ENCODE measurements around the gene TMEM63B. TPM values are rescaled to one million over a fixed set of nuclear protein-coding genes. Genes with fewer than 3 reads are reported as not detected.

The TMEM63B gene
- total RNA-seq, 2 experiments from 2014 or later, result 11.4 to 12.8 TPM

- POLR2A ChIA-PET, result no interaction called here
- no peak for TF ChIP-seq CTCF (IDR thresholded peaks at IDR 0.05)
- Mint-ChIP-seq H3K36me3 (ENCODE audit: low read depth) (no peaks in the 10 kb centered on the region), H3K4me3 (no peak overlapping the region), H3K27ac (no peak overlapping the region), H3K9me3 (no peaks in the 10 kb centered on the region), H3K4me1 (ENCODE audit: low read depth) (peaks cover 18% of the 10 kb centered on the region), H3K27me3 (no peaks in the 10 kb centered on the region)
- no peak for ATAC-seq (ENCODE audit: poor library complexity)
- Histone ChIP-seq H3K4me3 (ENCODE audit: low read length) (no peak overlapping the region), H3K27ac (ENCODE audit: low read depth in 1 of 2, low read length in 2 of 2) (no peak overlapping the region), H3K9me3 (ENCODE audit: control insufficient read depth in 1 of 2, insufficient read depth in 1 of 2, low read length in 2 of 2) (no peaks in the 10 kb centered on the region), H3K27me3 (ENCODE audit: control insufficient read depth in 1 of 2, insufficient read depth in 2 of 2, low read length in 2 of 2) (peaks cover 9 to 16% of the 10 kb centered on the region in 2 experiments), H3K4me1 (ENCODE audit: insufficient read depth, low read length) (peaks cover 4% of the 10 kb centered on the region), H3K36me3 (ENCODE audit: insufficient read depth, low read length) (no peaks in the 10 kb centered on the region)
- DNase-seq, result no peak
- CTCF ChIA-PET, result no interaction called here
- intact Hi-C loops (cut with DNase I, micrococcal nuclease), result loop anchor here (5.0 kb wide), 2 partner anchors 87 to 287 kb away; partner anchors contain the start of gene SLC35B2 (in 1 of the 2)
These were observed 42.7 kb downstream of the TMEM63B start for GRCh38 chr6:44169886-44170570.

GRCh38 chr6:44171899-44172546 lies 44.7 kb downstream of the TMEM63B start:
- no peak for TF ChIP-seq CTCF (IDR thresholded peaks at IDR 0.05)
- Histone ChIP-seq H3K4me1 (ENCODE audit: insufficient read depth, low read length) (peaks cover 10% of the 10 kb centered on the region), H3K27ac (ENCODE audit: low read depth in 1 of 2, low read length in 2 of 2) (no peak overlapping the region), H3K9me3 (ENCODE audit: control insufficient read depth in 1 of 2, insufficient read depth in 1 of 2, low read length in 2 of 2) (no peaks in the 10 kb centered on the region), H3K4me3 (ENCODE audit: low read length) (no peak overlapping the region), H3K36me3 (ENCODE audit: insufficient read depth, low read length) (no peaks in the 10 kb centered on the region), H3K27me3 (ENCODE audit: control insufficient read depth in 1 of 2, insufficient read depth in 2 of 2, low read length in 2 of 2) (peaks cover 5 to 16% of the 10 kb centered on the region in 2 experiments)
- DNase-seq (no peak), ATAC-seq (ENCODE audit: poor library complexity) (peak; percentile 48)
- Mint-ChIP-seq H3K27me3 (no peaks in the 10 kb centered on the region), H3K4me3 (peak overlapping the region; percentile 72), H3K4me1 (ENCODE audit: low read depth) (peaks cover 18% of the 10 kb centered on the region), H3K36me3 (ENCODE audit: low read depth) (no peaks in the 10 kb centered on the region), H3K27ac (peak overlapping the region; percentile 57), H3K9me3 (no peaks in the 10 kb centered on the region)
- intact Hi-C loops (cut with DNase I, micrococcal nuclease), result loop anchor here (1.0 to 5.0 kb wide), 6 partner anchors 66 to 285 kb away; partner anchors contain the start of gene SLC35B2 (in 1 of the 2)
- POLR2A ChIA-PET, result interaction anchor here (1.0 to 1.8 kb wide), 3 partner anchors 53 to 75 kb away, joined by 3 to 9 read pairs (median 3); partner anchors contain the start of gene HSP90AB1
- CTCF ChIA-PET, result interaction anchor here (1.1 to 1.3 kb wide), 2 partner anchors 17 to 93 kb away, joined by 3 to 4 read pairs; no protein-coding TSS in a partner anchor

- H3K4me3 ChIP-seq (ENCODE audit: low read length), result no peak overlapping the region
- H3K9me3 ChIP-seq (ENCODE audit: control insufficient read depth in 1 of 2, insufficient read depth in 1 of 2, low read length in 2 of 2), result no peaks in the 10 kb centered on the region
- ATAC-seq (ENCODE audit: poor library complexity), result peak; percentile 89
- H3K36me3 Mint-ChIP-seq (ENCODE audit: low read depth), result no peaks in the 10 kb centered on the region
- peak overlapping the region; percentile 23 for H3K4me3 Mint-ChIP-seq
- H3K36me3 ChIP-seq (ENCODE audit: insufficient read depth, low read length), result no peaks in the 10 kb centered on the region
- ChIA-PET POLR2A (interaction anchor here (1.0 to 1.8 kb wide), 3 partner anchors 52 to 74 kb away, joined by 3 to 9 read pairs (median 3); partner anchors contain the start of gene HSP90AB1), CTCF (interaction anchor here (1.1 to 1.3 kb wide), 3 partner anchors 18 to 166 kb away, joined by 3 to 4 read pairs (median 3); no protein-coding TSS in a partner anchor)
- no peaks in the 10 kb centered on the region for H3K27me3 Mint-ChIP-seq
- H3K4me1 Mint-ChIP-seq (ENCODE audit: low read depth), result peaks cover 18% of the 10 kb centered on the region
- peaks cover 13% of the 10 kb centered on the region for H3K4me1 ChIP-seq (ENCODE audit: insufficient read depth, low read length)
- TF ChIP-seq CTCF (IDR thresholded peaks at IDR 0.05), result peak; percentile 90
- peak; percentile 62 to 84 (median 72) for DNase-seq
- intact Hi-C loops (cut with DNase I, micrococcal nuclease), result loop anchor here (1.0 to 5.0 kb wide), 6 partner anchors 65 to 284 kb away; partner anchors contain the start of gene SLC35B2 (in 1 of the 2)
- no peaks in the 10 kb centered on the region for H3K9me3 Mint-ChIP-seq
- H3K27me3 ChIP-seq (ENCODE audit: control insufficient read depth in 1 of 2, insufficient read depth in 2 of 2, low read length in 2 of 2), result peaks cover 5 to 16% of the 10 kb centered on the region in 2 experiments
- no peak overlapping the region for H3K27ac ChIP-seq (ENCODE audit: low read depth in 1 of 2, low read length in 2 of 2)
- H3K27ac Mint-ChIP-seq, result no peak overlapping the region
These were observed 45.6 kb downstream of the TMEM63B start for GRCh38 chr6:44172731-44173500.
